ENCODE data around the gene AP1B1. TPM values are rescaled to one million over a fixed set of nuclear protein-coding genes. Genes with fewer than 3 reads are reported as not detected.

The AP1B1 gene
- total and polyA plus RNA-seq, 8 donors = 32.5 to 99.1 (median 36.1) TPM

GRCh38 chr22:29353860-29354259, 34.5 kb downstream of the AP1B1 start:
- intact Hi-C loops (cut with DNase I) = no loop called here

GRCh38 chr22:29353286-29353685, 35.1 kb downstream of the AP1B1 start:
- H3K9me3 ChIP-seq = no peaks in the 10 kb centered on the region
- ATAC-seq = no peak

More at GRCh38 chr22:29353860-29354259, 34.5 kb downstream of the AP1B1 start:
- H3K27me3 ChIP-seq = no peaks in the 10 kb centered on the region
- no peak for DNase-seq
- no peaks in the 10 kb centered on the region for H3K4me1 ChIP-seq
- no peak for TF ChIP-seq CTCF (IDR thresholded peaks at IDR 0.05)
- H3K4me3 ChIP-seq = no peak overlapping the region
- peaks cover 0 to 100% of the 10 kb centered on the region in 2 donors for H3K36me3 ChIP-seq
- no peak overlapping the region for H3K27ac ChIP-seq
- no peak for ATAC-seq
- H3K9me3 ChIP-seq = no peaks in the 10 kb centered on the region

GRCh38 chr22:29352778-29353177, 35.6 kb downstream of the AP1B1 start:
- H3K4me3 ChIP-seq = no peak overlapping the region
- ATAC-seq (no peak), DNase-seq (no peak)
- H3K27ac ChIP-seq = no peak overlapping the region
- TF ChIP-seq CTCF (IDR thresholded peaks at IDR 0.05) = no peak
- H3K36me3 ChIP-seq = peaks cover 0 to 100% of the 10 kb centered on the region in 2 donors
- no peaks in the 10 kb centered on the region for H3K27me3 ChIP-seq
- intact Hi-C loops (cut with DNase I) = no loop called here
- no peaks in the 10 kb centered on the region for H3K4me1 ChIP-seq
- H3K9me3 ChIP-seq = no peaks in the 10 kb centered on the region

More at GRCh38 chr22:29353286-29353685, 35.1 kb downstream of the AP1B1 start:
- H3K36me3 ChIP-seq = peaks cover 0 to 100% of the 10 kb centered on the region in 2 donors
- H3K4me3 ChIP-seq = no peak overlapping the region
- intact Hi-C loops (cut with DNase I) = no loop called here
- H3K27ac ChIP-seq = no peak overlapping the region
- H3K27me3 ChIP-seq = no peaks in the 10 kb centered on the region
- TF ChIP-seq CTCF (IDR thresholded peaks at IDR 0.05) = no peak
- H3K4me1 ChIP-seq = no peaks in the 10 kb centered on the region
- no peak for DNase-seq

GRCh38 chr22:29351891-29352290, 36.5 kb downstream of the AP1B1 start:
- TF ChIP-seq CTCF (IDR thresholded peaks at IDR 0.05) = no peak
- Histone ChIP-seq H3K36me3 (peaks cover 0 to 100% of the 10 kb centered on the region in 2 donors), H3K27ac (no peak overlapping the region), H3K4me3 (no peak overlapping the region), H3K4me1 (no peaks in the 10 kb centered on the region), H3K9me3 (no peaks in the 10 kb centered on the region), H3K27me3 (no peaks in the 10 kb centered on the region)
- ATAC-seq = no peak
- DNase-seq = no peak
- intact Hi-C loops (cut with DNase I) = no loop called here

- H3K4me3 ChIP-seq = no peak overlapping the region
- no peaks in the 10 kb centered on the region for H3K9me3 ChIP-seq
- DNase-seq (no peak), ATAC-seq (no peak)
- H3K36me3 ChIP-seq = peaks cover 0 to 100% of the 10 kb centered on the region in 2 donors
- intact Hi-C loops (cut with DNase I) = no loop called here
- H3K27me3 ChIP-seq = no peaks in the 10 kb centered on the region
- TF ChIP-seq CTCF (IDR thresholded peaks at IDR 0.05) = no peak
- no peaks in the 10 kb centered on the region for H3K4me1 ChIP-seq
- no peak overlapping the region for H3K27ac ChIP-seq
Observed at GRCh38 chr22:29351042-29351441, 37.3 kb downstream of the AP1B1 start.
